Hepatocyte (in vitro differentiated cells): ENCODE measurements around the gene PRCC. TPM values are rescaled to one million over a fixed set of nuclear protein-coding genes. Genes with fewer than 3 reads are reported as not detected.

Experiments used
- DNase-seq: peaks from one replicate; pipeline ENCODE4 v3.0.0-alpha.2; 2016; ENCODE audit warnings: low spot score
- H2AFZ ChIP-seq: fragments of 200-600 bp; sonication (generic); 2 replicates; pipeline ENCODE4 v1.6.0; 2016; ENCODE audit warnings: antibody characterized with exemption, mild to moderate bottlenecking
- H3K27ac ChIP-seq: fragments of 200-600 bp; sonication (generic); 2 replicates; pipeline ENCODE4 v1.5.1; 2016; ENCODE audit warnings: mild to moderate bottlenecking
- H3K27me3 ChIP-seq: fragments of 200-600 bp; sonication (generic); 2 replicates; pipeline ENCODE4 v1.6.1; 2016
- H3K36me3 ChIP-seq: fragments of 200-600 bp; sonication (generic); replicated peaks from 2 replicates; pipeline ENCODE4 v1.5.1; 2016; ENCODE audit warnings: low read depth; ENCODE audit not compliant: insufficient read depth
- H3K4me1 ChIP-seq: fragments of 200-600 bp; sonication (generic); 2 replicates; pipeline ENCODE4 v1.5.1; 2016; ENCODE audit warnings: mild to moderate bottlenecking, moderate library complexity; ENCODE audit not compliant: insufficient read depth
- H3K4me2 ChIP-seq: fragments of 200-600 bp; sonication (generic); 2 replicates; pipeline ENCODE4 v1.6.0; 2016
- H3K4me3 ChIP-seq: fragments of 200-600 bp; sonication (generic); 2 replicates; pipeline ENCODE4 v1.5.1; 2016; ENCODE audit warnings: mild to moderate bottlenecking
- H3K79me2 ChIP-seq: fragments of 200-600 bp; sonication (generic); 2 replicates; pipeline ENCODE4 v1.6.0; 2017; ENCODE audit warnings: mild to moderate bottlenecking
- H3K9me2 ChIP-seq: fragments of 200-600 bp; sonication (generic); replicated peaks from 2 replicates; pipeline ENCODE4 v1.6.0; 2017; ENCODE audit warnings: mild to moderate bottlenecking; ENCODE audit not compliant: insufficient read depth
- H3K9me3 ChIP-seq: fragments of 200-600 bp; sonication (generic); 2 replicates; pipeline ENCODE4 v1.5.1; 2016; ENCODE audit warnings: low read depth, mild to moderate bottlenecking
- H4K20me1 ChIP-seq: fragments of 200-600 bp; sonication (generic); 2 replicates; pipeline ENCODE4 v1.6.0; 2016; ENCODE audit warnings: mild to moderate bottlenecking; ENCODE audit not compliant: insufficient read depth, poor library complexity, severe bottlenecking
- EZH2 ChIP-seq: fragments of 200-600 bp; sonication (generic); IDR thresholded peaks from 2 replicates; pipeline ENCODE4 v1.6.1; 2016; ENCODE audit warnings: antibody characterized with exemption, mild to moderate bottlenecking, borderline replicate concordance
- EZH2phosphoT487 ChIP-seq: fragments of 200-600 bp; sonication (generic); IDR thresholded peaks from one replicate; pipeline ENCODE4 v1.6.1; 2018; ENCODE audit warnings: antibody characterized with exemption, mild to moderate bottlenecking, low read depth, moderate library complexity; ENCODE audit not compliant: unreplicated experiment, severe bottlenecking
- WGBS: methylation state at CpG from one replicate; pipeline ENCODE4 v1.1.6; 2016; ENCODE audit warnings: low lambda C conversion rate; ENCODE audit errors: missing lambda C conversion rate; 5-methylcytosine and 5-hydroxymethylcytosine counted together
- polyA plus RNA-seq: library from polyadenylated mRNA; unstranded; fragments of >200 nt; fragmentation: Nextera tagmentation; extraction: Ambion mirVana; gene quantifications from 2 replicates; pipeline ENCODE4 v1.2.1, GENCODE V29; 2016
- total RNA-seq: library from RNA; depleted of rRNA; stranded (reverse); fragments of >200 nt; gene quantifications from 2 replicates; pipeline ENCODE4 v1.2.3, GENCODE V29; 2014
- TF ChIP-seq, protein P1 (sequence below): fragments of 200-600 bp; sonication (generic); IDR thresholded peaks from 2 replicates; pipeline ENCODE4 v1.5.1; 2016; ENCODE audit warnings: antibody characterized with exemption, mild to moderate bottlenecking; ENCODE audit not compliant: poor library complexity

Gene PRCC
- total and polyA plus RNA-seq, 2 experiments from 2014 or later = 35.9 to 108 TPM

DNA sequence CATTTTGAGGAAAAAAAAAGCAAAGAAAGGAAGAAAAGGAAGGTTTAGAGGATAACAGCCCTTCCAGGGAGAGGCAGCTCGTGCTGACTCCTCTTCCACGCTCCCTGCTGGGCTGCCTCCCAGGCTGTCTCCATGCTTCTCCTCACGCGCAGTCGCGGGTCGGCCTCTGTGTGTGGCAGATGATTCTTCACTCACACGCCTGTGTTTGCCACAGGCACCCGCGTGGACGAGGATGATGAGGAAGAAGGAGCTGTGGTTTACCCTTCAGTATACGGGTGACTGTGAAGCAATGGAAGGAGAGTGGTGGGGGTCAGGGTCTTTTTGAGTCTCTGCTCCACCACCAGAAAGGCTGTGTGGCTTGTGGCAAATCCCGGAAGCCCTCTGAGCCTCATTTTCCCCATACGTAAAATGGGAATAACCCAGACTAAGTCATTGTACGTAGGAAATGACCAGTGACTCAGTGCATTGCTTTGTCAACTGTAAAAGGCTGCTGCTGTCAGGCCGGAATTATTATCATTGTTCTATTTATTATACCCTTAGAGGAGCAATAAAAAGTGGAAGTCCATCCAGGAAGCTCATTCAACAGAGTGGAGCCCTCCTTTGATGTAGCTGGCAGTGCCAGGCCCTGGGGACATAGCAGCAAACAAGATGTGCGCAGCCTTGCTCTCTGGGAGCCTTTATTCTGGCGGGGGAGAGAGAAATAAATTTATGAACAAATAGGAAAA is 61.2 kb downstream of the PRCC start:
- WGBS = 80% methylated on average over 18 of the region's 18 CpGs
- no peak for TF ChIP-seq EZH2phosphoT487
- no peak for TF ChIP-seq EZH2
- TF ChIP-seq, protein P1, sequence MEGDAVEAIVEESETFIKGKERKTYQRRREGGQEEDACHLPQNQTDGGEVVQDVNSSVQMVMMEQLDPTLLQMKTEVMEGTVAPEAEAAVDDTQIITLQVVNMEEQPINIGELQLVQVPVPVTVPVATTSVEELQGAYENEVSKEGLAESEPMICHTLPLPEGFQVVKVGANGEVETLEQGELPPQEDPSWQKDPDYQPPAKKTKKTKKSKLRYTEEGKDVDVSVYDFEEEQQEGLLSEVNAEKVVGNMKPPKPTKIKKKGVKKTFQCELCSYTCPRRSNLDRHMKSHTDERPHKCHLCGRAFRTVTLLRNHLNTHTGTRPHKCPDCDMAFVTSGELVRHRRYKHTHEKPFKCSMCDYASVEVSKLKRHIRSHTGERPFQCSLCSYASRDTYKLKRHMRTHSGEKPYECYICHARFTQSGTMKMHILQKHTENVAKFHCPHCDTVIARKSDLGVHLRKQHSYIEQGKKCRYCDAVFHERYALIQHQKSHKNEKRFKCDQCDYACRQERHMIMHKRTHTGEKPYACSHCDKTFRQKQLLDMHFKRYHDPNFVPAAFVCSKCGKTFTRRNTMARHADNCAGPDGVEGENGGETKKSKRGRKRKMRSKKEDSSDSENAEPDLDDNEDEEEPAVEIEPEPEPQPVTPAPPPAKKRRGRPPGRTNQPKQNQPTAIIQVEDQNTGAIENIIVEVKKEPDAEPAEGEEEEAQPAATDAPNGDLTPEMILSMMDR = no peak

DNA sequence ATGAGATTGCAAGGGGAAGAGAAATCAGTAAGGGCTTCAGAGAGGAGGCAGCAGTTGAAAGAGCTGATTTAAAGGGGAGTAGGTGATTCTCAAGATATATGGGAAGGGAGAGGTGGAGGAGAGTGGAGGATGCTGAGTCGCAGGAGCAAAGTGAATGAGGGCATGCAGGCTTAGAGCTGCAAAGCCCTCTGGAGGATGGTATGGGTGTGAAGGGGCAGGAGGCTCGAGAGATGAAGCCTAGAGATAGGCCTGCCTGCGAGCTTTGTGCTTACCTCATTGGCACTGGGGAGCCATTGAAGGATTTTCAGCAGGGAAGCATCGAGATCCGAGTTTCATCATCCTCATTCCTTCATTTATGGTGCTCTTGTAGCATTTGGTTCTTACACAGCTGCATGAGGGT is 65.1 kb downstream of the PRCC start:
- no peaks in the 10 kb centered on the region for H3K4me1 ChIP-seq
- DNase-seq = no peak
- H3K4me2 ChIP-seq = no peak overlapping the region
- TF ChIP-seq EZH2phosphoT487 (no peak), EZH2 (no peak)
- TF ChIP-seq, protein P1 = no peak
- H3K27ac ChIP-seq = no peak overlapping the region
- H4K20me1 ChIP-seq = no peaks in the 10 kb centered on the region
- H3K79me2 ChIP-seq = no peaks in the 10 kb centered on the region
- 64% methylated on average over 5 of the region's 5 CpGs for WGBS
- peaks cover 50% of the 10 kb centered on the region for H3K27me3 ChIP-seq
- H3K36me3 ChIP-seq = no peaks in the 10 kb centered on the region
- no peak overlapping the region for H2AFZ ChIP-seq
- no peaks in the 10 kb centered on the region for H3K9me3 ChIP-seq
- H3K9me2 ChIP-seq = no peaks in the 10 kb centered on the region
- H3K4me3 ChIP-seq = no peak overlapping the region

More for the DNA sequence above, 61.2 kb downstream of the PRCC start:
- Histone ChIP-seq H3K4me1 (no peaks in the 10 kb centered on the region), H3K4me3 (no peak overlapping the region), H3K9me2 (no peaks in the 10 kb centered on the region), H3K79me2 (no peaks in the 10 kb centered on the region), H3K27me3 (peaks cover 23% of the 10 kb centered on the region), H3K4me2 (no peak overlapping the region), H4K20me1 (no peaks in the 10 kb centered on the region), H3K27ac (no peak overlapping the region), H3K36me3 (no peaks in the 10 kb centered on the region), H3K9me3 (no peaks in the 10 kb centered on the region), H2AFZ (no peak overlapping the region)
- DNase-seq = no peak

DNA sequence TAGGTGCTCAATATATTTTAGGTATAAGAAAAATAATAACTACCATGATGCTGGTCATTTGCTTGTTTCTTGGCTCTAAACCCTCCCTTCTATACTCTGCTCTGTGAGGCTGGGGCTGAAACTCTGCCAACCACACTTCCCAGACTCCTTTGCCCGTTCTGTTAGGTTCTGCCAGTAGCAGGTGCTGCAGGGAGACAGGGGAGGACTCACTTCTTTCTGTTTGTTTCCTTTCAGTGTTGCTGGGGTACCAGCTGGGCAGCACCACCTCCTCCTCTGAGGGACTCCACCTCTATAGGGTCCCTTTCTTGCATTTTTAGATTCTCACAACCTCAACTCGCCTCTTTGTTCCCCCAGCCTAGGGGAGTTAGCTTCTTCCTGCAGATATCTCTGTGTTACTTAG is 66.3 kb downstream of the PRCC start:
- WGBS = 74% methylated on average over 2 of the region's 2 CpGs
- Histone ChIP-seq H3K4me2 (no peak overlapping the region), H3K9me3 (no peaks in the 10 kb centered on the region), H3K79me2 (no peaks in the 10 kb centered on the region), H3K4me3 (no peak overlapping the region), H4K20me1 (no peaks in the 10 kb centered on the region), H2AFZ (no peak overlapping the region), H3K36me3 (no peaks in the 10 kb centered on the region), H3K9me2 (no peaks in the 10 kb centered on the region), H3K27ac (no peak overlapping the region), H3K4me1 (no peaks in the 10 kb centered on the region), H3K27me3 (peaks cover 54% of the 10 kb centered on the region)
- DNase-seq = no peak
- no peak for TF ChIP-seq EZH2phosphoT487
- no peak for TF ChIP-seq EZH2
- TF ChIP-seq, protein P1 = no peak
